ENCODE results near the gene INPP5K.

INPP5K gene

DNA sequence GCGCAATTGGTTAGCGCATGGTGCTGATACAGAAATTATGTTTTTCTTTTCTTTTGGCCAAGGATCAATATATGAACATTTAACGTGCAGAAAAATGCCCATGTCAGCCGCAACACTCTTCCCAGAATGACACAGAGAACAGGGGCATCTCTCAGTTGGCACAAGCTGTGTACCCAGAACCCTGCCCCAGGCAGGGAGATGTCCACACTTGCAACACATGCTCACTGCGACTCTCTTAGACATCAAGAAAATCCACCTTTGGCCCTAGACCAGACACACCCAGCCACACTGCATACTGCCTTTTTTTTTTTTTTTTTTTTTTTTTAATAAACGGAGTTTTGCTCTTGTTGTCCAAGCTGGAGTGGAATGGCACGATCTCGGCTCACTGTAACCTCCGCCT lies 29.2 kb upstream of the INPP5K start:
- no peak overlapping the region for H3K4me3 ChIP-seq (replicated peaks; ENCODE audit: low read depth, low read length)
- DNase-seq (ENCODE audit: low read depth) = no peak
- TF ChIP-seq, protein P1, sequence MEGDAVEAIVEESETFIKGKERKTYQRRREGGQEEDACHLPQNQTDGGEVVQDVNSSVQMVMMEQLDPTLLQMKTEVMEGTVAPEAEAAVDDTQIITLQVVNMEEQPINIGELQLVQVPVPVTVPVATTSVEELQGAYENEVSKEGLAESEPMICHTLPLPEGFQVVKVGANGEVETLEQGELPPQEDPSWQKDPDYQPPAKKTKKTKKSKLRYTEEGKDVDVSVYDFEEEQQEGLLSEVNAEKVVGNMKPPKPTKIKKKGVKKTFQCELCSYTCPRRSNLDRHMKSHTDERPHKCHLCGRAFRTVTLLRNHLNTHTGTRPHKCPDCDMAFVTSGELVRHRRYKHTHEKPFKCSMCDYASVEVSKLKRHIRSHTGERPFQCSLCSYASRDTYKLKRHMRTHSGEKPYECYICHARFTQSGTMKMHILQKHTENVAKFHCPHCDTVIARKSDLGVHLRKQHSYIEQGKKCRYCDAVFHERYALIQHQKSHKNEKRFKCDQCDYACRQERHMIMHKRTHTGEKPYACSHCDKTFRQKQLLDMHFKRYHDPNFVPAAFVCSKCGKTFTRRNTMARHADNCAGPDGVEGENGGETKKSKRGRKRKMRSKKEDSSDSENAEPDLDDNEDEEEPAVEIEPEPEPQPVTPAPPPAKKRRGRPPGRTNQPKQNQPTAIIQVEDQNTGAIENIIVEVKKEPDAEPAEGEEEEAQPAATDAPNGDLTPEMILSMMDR (IDR thresholded peaks at IDR 0.05; ENCODE audit: low read length, missing control alignments) = no peak

DNA sequence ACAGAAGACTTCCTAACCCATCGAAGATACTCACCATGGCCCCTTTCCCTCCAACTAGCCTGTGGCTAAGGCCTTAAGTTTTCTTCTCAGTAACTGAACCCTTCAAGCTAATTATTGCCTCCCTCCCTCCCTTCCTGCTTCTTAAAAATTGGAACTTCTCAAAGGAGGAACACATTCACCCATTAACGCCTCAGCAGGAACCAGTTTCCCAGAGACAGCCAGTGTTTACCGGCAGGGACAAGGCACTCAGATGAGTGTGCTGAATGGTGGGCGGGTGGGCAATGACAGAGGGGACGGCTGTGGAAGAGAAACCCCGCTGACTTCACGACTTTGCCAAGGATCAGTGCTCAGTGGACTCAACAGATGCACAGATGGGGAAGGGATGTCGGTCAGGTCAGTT lies 25.9 kb upstream of the INPP5K start:
- H3K4me3 ChIP-seq (replicated peaks; ENCODE audit: low read depth, low read length) = no peak overlapping the region
- DNase-seq (ENCODE audit: low read depth) = no peak
- TF ChIP-seq, protein P1 (IDR thresholded peaks at IDR 0.05; ENCODE audit: low read length, missing control alignments) = no peak

DNA sequence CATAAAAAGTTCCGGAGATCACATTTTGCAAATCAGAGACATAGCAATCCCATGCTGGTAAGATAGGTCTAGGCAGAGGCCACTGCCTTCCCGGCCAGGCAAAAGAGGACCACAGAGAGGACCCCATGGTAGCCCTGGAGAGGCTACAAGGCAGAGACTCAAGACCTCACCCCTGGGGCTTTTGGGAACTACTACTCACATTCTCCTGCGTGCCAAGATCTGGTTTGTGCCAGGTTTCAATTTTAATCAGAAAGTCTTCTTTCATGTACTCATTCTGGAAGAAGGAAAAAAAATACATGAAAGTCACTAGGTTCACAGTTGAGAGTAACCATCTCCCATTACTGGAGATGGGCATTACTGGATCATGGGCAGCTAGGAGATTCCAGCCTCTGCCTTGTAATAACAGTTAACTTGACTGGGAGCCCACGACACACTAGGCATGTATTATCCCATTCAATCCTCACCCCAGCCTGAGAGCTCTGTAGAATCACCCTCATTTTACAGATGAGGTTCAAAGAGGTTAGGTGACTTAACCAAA lies 25.0 kb upstream of the INPP5K start:
- no peak for DNase-seq (ENCODE audit: low read depth)
- TF ChIP-seq, protein P1 (IDR thresholded peaks at IDR 0.05; ENCODE audit: low read length, missing control alignments) = no peak
- no peak overlapping the region for H3K4me3 ChIP-seq (replicated peaks; ENCODE audit: low read depth, low read length)

DNA sequence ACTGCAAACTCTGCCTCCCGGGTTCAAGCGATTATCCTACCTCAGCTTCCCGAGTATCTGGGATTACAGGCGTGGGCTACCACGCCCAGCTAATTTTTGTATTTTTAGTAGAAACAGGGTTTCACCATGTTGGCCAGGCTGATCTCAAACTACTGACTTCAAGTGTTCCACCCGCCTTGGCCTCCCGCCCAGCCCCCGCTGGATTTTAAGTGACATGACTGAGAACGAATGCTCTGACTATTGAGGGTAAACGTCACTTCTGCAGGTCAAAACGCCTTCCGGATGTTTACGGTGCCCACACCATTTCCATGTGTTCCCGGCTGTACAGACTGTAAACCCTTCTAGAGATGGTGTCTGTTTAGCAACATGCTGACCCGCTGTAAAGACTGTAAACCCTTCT lies 23.4 kb upstream of the INPP5K start:
- TF ChIP-seq, protein P1 (IDR thresholded peaks at IDR 0.05; ENCODE audit: low read length, missing control alignments) = no peak
- no peak overlapping the region for H3K4me3 ChIP-seq (replicated peaks; ENCODE audit: low read depth, low read length)
- DNase-seq (ENCODE audit: low read depth) = no peak

DNA sequence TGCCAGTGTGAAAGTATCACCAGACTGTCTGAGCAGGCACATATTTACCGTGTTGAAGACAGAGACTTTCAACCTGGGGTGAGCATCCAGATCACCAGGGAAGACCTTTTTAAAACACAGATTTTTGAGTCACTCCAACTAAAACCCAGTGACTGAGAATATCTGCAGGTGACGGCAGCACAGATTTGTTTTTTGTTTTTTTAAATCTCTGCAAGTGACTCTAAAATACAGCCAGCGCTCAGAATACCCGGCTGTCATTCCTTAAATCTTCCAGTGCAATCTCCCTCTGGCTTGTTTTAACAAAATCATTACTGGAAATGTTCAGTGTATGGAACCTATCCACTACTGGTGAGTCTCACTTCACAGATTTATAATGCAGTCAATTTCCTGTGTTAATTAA lies 19.3 kb upstream of the INPP5K start:
- no peak overlapping the region for H3K4me3 ChIP-seq (replicated peaks; ENCODE audit: low read depth, low read length)
- TF ChIP-seq, protein P1 (IDR thresholded peaks at IDR 0.05; ENCODE audit: low read length, missing control alignments) = no peak
- no peak for DNase-seq (ENCODE audit: low read depth)

DNA sequence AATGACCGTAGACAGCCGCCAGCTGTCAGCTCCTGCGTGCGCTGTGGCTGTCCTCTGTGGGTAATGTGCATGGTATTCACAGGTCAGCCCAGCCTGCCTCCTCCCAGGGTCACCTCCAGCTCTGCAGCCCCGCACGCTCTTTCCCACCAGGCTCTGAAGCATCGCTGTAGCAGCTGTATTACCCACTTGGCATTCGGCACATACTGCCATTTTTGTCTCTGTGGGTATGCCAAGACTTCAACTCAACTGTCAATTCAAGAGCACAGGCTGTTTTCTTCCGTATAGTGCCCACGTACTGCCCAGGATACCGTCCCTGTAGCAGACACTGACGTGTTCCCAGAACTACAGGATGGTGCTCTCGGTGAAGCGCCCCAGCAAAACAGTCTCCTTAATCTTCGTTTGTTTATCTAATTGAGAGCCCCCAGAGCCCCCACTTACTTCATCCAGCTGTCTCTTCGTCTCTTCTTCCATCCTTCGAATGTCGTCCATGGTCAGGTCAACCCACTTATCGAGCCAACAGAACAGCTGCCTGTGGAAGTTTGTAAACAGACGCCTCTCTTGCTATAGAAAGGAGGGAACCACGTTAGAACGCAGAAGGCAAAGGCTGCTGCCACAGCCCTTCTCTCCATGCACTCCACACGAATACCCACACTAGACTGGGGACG lies 17.4 kb upstream of the INPP5K start:
- TF ChIP-seq, protein P1 (IDR thresholded peaks at IDR 0.05; ENCODE audit: low read length, missing control alignments) = no peak
- DNase-seq (ENCODE audit: low read depth) = no peak
- H3K4me3 ChIP-seq (replicated peaks; ENCODE audit: low read depth, low read length) = no peak overlapping the region
